ENCODE results near the gene PRAF2. TPM values are rescaled to one million over a fixed set of nuclear protein-coding genes. Genes with fewer than 3 reads are reported as not detected.

The PRAF2 gene
- polyA plus RNA-seq, 3 donors from 2014 or later: 27.7 to 66.4 (median 36.3) TPM

Other genes starting within 250 kb of the PRAF2 start
- not detected for gene ERAS, start 247.5 kb downstream of the PRAF2 start, polyA plus RNA-seq
- gene PCSK1N, start 238.4 kb downstream of the PRAF2 start, polyA plus RNA-seq: under 1 TPM in 2 of 3 donors, not detected in 1; 0.20 to 0.32 TPM
- 10 to 100 TPM; 76.0 to 88.2 (median 85.3) TPM for gene TIMM17B, start 176.2 kb downstream of the PRAF2 start, polyA plus RNA-seq
- 100 to 1,000 TPM in 2 of 3 donors, 10 to 100 TPM in 1; 92.6 to 118 (median 108) TPM for gene PQBP1, start 176.1 kb downstream of the PRAF2 start, polyA plus RNA-seq
- 10 to 100 TPM; 17.0 to 20.6 (median 20.2) TPM for gene SLC35A2, start 162.4 kb downstream of the PRAF2 start, polyA plus RNA-seq
- 100 to 1,000 TPM in 2 of 3 donors, 10 to 100 TPM in 1; 86.0 to 158 (median 146) TPM for gene PIM2, start 155.0 kb downstream of the PRAF2 start, polyA plus RNA-seq
- gene OTUD5, start 116.4 kb downstream of the PRAF2 start, polyA plus RNA-seq: 10 to 100 TPM; 25.2 to 35.5 (median 26.7) TPM
- under 1 TPM in 1 of 3 donors, not detected in 2; 0.12 TPM for gene KCND1, start 102.2 kb downstream of the PRAF2 start, polyA plus RNA-seq
- 10 to 100 TPM in 1 of 3 donors, 1 to 10 TPM in 1, under 1 TPM in 1; 0.62 to 19.8 (median 7.7) TPM for gene GRIPAP1, start 71.7 kb downstream of the PRAF2 start, polyA plus RNA-seq
- 1 to 10 TPM; 1.1 to 9.0 (median 4.2) TPM for gene TFE3, start 30.6 kb downstream of the PRAF2 start, polyA plus RNA-seq
- 1 to 10 TPM in 1 of 3 donors, under 1 TPM in 2; 0.49 to 1.3 (median 0.50) TPM for gene CCDC120, start 15.0 kb downstream of the PRAF2 start, polyA plus RNA-seq
- 100 to 1,000 TPM; 104 to 105 (median 104) TPM for gene WDR45, start 5.9 kb upstream of the PRAF2 start, polyA plus RNA-seq
- 10 to 100 TPM; 26.3 to 55.3 (median 27.2) TPM for gene GPKOW, start 49.7 kb upstream of the PRAF2 start, polyA plus RNA-seq
- 1 to 10 TPM in 2 of 3 donors, under 1 TPM in 1; 0.96 to 2.2 (median 1.6) TPM for gene MAGIX, start 88.8 kb upstream of the PRAF2 start, polyA plus RNA-seq
- 10 to 100 TPM; 40.5 to 64.6 (median 45.7) TPM for gene PLP2, start 97.9 kb upstream of the PRAF2 start, polyA plus RNA-seq
- 1 to 10 TPM in 2 of 3 donors, not detected in 1; 2.1 to 4.1 TPM for gene PRICKLE3, start 112.4 kb upstream of the PRAF2 start, polyA plus RNA-seq
- gene SYP, start 126.2 kb upstream of the PRAF2 start, polyA plus RNA-seq: under 1 TPM in 2 of 3 donors, not detected in 1; 0.29 to 0.43 TPM
- gene CACNA1F, start 159.3 kb upstream of the PRAF2 start, polyA plus RNA-seq: under 1 TPM in 1 of 3 donors, not detected in 2; 0.07 TPM
- 10 to 100 TPM; 21.6 to 29.4 (median 27.0) TPM for gene CCDC22, start 161.5 kb upstream of the PRAF2 start, polyA plus RNA-seq
- gene FOXP3, start 190.7 kb upstream of the PRAF2 start, polyA plus RNA-seq: under 1 TPM in 2 of 3 donors, not detected in 1; 0.08 to 0.13 TPM
- 1 to 10 TPM; 1.9 to 3.4 (median 2.1) TPM for gene PPP1R3F, start 195.8 kb upstream of the PRAF2 start, polyA plus RNA-seq
- gene GAGE10, start 229.6 kb upstream of the PRAF2 start, polyA plus RNA-seq: not detected
- gene GAGE12J, start 248.0 kb upstream of the PRAF2 start, polyA plus RNA-seq: not detected

Data from immature natural killer cell (primary cell).